ENCODE results near the gene SYTL3.

- no peak for TF ChIP-seq CTCF (IDR thresholded peaks at IDR 0.05)
- no peak for TF ChIP-seq EP300 (IDR thresholded peaks at IDR 0.05; ENCODE audit: low read depth)
- TF ChIP-seq POLR2AphosphoS5 (IDR thresholded peaks at IDR 0.05), result no peak
Measured at GRCh38 chr6:158775832-158776231, 126.0 kb downstream of the SYTL3 start.
